Adrenal gland (tissue), 12 donors: ENCODE data around the gene ANKMY1. TPM values are rescaled to one million over a fixed set of nuclear protein-coding genes. Genes with fewer than 3 reads are reported as not detected.

Source experiments
- DNase-seq, 7 donors: peaks; one replicate each; pipeline ENCODE4 v3.0.0-alpha.2; 2019 to 2020
- H3K27ac ChIP-seq, 5 donors: fragments of 200-600 bp; sonication (generic) in 4 of 5; 1 replicate in 3 of 5; 2 replicates in 2 of 5; pipeline versions ENCODE4 v1.5.1 to v1.8.0; 2016 to 2020; ENCODE audit warnings: mild to moderate bottlenecking in 1 of 5
- H3K27me3 ChIP-seq: fragments of 200-600 bp; 2 replicates; pipeline ENCODE4 v1.8.0; 2021
- H3K36me3 ChIP-seq, 2 donors: fragments of 200-600 bp; replicated peaks in 1 of 2; 1 replicate in 1 of 2; 2 replicates in 1 of 2; pipeline versions ENCODE4 v1.5.1 to v1.8.0; 2018 to 2022
- H3K4me1 ChIP-seq, 2 donors: fragments of 200-600 bp; replicated peaks in 1 of 2; 1 replicate in 1 of 2; 2 replicates in 1 of 2; pipeline versions ENCODE4 v1.5.1 to v1.8.0; 2018 to 2021
- H3K4me3 ChIP-seq, 4 donors: fragments of 200-600 bp; sonication (generic) in 3 of 4; one replicate each; pipeline ENCODE4 v1.5.1; 2016 to 2018
- H3K9me3 ChIP-seq, 3 donors: fragments of 200-600 bp; sonication (generic) in 1 of 3; replicated peaks in 1 of 3; 1 replicate in 2 of 3; 2 replicates in 1 of 3; pipeline versions ENCODE4 v1.5.1 to v1.8.0; 2016 to 2021
- POLR2A ChIP-seq, 2 donors: fragments of 450-650 bp; IDR thresholded peaks; one replicate each; pipeline ENCODE4 v1.6.1; 2017; ENCODE audit warnings: antibody characterized with exemption in 2 of 2, mild to moderate bottlenecking in 2 of 2, moderate library complexity in 1 of 2
- WGBS, 4 donors: extraction: QIAGEN DNeasy Blood & Tissue Kit in 2 of 4; methylation state at CpG; one replicate each; pipeline versions ENCODE4 v1.1.5 to v1.1.7; 2013 to 2017; 5-methylcytosine and 5-hydroxymethylcytosine counted together
- intact Hi-C, 2 donors: fragments of 100-400 bp; cut with DNase I; formaldehyde crosslinking; loops; one replicate each; pipeline versions ENCODE4 v1.14.1 to v1.15.0; 2022 to 2023
- polyA plus RNA-seq, 3 donors: library from polyadenylated mRNA; stranded (reverse); fragments of 200-250 nt in 2 of 3; fragments of 350-450 nt in 1 of 3; fragmentation: Illumina TruSeq in 1 of 3; extraction: RNeasy Lipid Tissue Mini Kit (QIAGEN cat#74804) in 1 of 3; gene quantifications; one replicate each; pipeline ENCODE4 v1.2.3, GENCODE V29; 2013 to 2014
- total RNA-seq, 9 donors: library from RNA; depleted of rRNA in 4 of 9; stranded (reverse); fragments of >200 nt in 4 of 9; fragments of 120-200 nt in 1 of 9; fragmentation: NEBNext Ultra II Directional in 1 of 9; extraction: Animal tissue kit (Norgen Biotek cat#: 25700) in 1 of 9; gene quantifications; one replicate each; pipeline versions ENCODE4 v1.1.0 to v1.2.4, GENCODE V29; 2013 to 2023
- TF ChIP-seq, protein P1 (sequence below), 6 experiments: fragments of 450-650 bp in 4 of 6; fragments of 200-600 bp in 2 of 6; sonication (generic) in 1 of 6; IDR thresholded peaks; 1 replicate in 5 of 6; 2 replicates in 1 of 6; pipeline versions ENCODE4 v1.5.1 to v1.8.0; 2016 to 2021; ENCODE audit warnings: antibody characterized with exemption in 6 of 6, mild to moderate bottlenecking in 2 of 6, moderate library complexity in 1 of 6
- donor health status: healthy with polysubstance abuse.
- donor health status: Bipolar disorder and iron deficiency.
- donor health status: DM: yes; HTN: yes; CAD: no.
- donor health status: DM: no; HTN: no; CAD: no.
- donor health status: DM: no; HTN: no; CAD: no.
- donor health status: DM: yes; HTN: yes; CAD: no.

ANKMY1 gene
- total and polyA plus RNA-seq, 12 donors, result 7.2 to 31.7 (median 12.0) TPM

DNA sequence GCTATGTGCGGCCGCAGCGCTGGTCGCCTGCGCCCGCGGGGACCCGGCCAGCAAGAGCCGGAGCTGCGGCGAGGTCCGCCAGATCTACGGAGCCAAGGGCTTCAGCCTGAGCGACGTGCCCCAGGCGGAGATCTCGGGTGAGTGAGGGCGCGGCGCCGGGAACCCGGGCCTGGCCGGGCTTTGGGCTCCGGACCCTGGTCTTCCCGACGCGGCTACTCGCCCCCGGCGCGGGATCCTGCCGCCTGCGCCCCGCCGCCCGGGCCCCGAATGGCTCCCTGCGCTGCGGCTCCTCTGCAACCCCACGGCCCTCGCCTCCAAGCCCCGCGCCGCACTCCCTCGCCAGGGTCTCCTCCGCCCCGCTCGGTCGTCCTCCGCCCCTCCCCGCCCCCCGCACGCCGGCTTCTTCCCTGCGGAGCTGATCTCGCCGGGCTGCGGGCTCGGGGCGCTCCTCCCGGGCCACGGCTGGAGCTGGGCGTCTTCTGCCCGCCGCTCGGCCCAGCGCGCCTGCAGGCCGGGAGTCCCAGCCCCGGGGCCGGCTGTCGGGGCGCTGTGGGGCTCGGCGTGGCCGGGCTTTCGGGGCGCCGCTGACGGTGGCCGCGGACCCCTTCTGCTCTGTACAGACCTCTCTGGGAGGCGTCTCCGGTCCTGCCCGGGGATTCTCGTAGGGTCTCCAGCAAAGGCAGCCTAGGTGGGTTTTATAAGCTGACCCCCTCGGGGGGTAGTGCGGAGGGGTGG is 121.7 kb downstream of the ANKMY1 start:
- peak overlapping the region; percentile 79 to 100 (median 91) for H3K27ac ChIP-seq
- no peaks in the 10 kb centered on the region for H3K27me3 ChIP-seq
- TF ChIP-seq, protein P1, sequence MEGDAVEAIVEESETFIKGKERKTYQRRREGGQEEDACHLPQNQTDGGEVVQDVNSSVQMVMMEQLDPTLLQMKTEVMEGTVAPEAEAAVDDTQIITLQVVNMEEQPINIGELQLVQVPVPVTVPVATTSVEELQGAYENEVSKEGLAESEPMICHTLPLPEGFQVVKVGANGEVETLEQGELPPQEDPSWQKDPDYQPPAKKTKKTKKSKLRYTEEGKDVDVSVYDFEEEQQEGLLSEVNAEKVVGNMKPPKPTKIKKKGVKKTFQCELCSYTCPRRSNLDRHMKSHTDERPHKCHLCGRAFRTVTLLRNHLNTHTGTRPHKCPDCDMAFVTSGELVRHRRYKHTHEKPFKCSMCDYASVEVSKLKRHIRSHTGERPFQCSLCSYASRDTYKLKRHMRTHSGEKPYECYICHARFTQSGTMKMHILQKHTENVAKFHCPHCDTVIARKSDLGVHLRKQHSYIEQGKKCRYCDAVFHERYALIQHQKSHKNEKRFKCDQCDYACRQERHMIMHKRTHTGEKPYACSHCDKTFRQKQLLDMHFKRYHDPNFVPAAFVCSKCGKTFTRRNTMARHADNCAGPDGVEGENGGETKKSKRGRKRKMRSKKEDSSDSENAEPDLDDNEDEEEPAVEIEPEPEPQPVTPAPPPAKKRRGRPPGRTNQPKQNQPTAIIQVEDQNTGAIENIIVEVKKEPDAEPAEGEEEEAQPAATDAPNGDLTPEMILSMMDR (IDR thresholded peaks at IDR 0.05), result no peak
- peak in 1 of 2 donors; percentile 3 for TF ChIP-seq POLR2A (IDR thresholded peaks at IDR 0.05)
- peak in 5 of 7 donors; percentile 20 to 56 (median 41) for DNase-seq
- intact Hi-C loops, result loop anchor here in 1 of 2 donors (5.0 kb wide), 1 partner anchor 204 kb away; no protein-coding TSS in a partner anchor
- 0 to 1% (median 0%) methylated on average over 12 to 88 of the region's 88 CpGs; no CpG with 5 or more reads in 1 of the 4 donors for WGBS, 4 donors
- H3K4me3 ChIP-seq, result peak overlapping the region in 3 of 4 donors; percentile 15 to 96 (median 69)
- no peaks in the 10 kb centered on the region for H3K9me3 ChIP-seq
- peaks cover 33 to 37% of the 10 kb centered on the region in 2 donors for H3K4me1 ChIP-seq
- H3K36me3 ChIP-seq, result no peaks in the 10 kb centered on the region

DNA sequence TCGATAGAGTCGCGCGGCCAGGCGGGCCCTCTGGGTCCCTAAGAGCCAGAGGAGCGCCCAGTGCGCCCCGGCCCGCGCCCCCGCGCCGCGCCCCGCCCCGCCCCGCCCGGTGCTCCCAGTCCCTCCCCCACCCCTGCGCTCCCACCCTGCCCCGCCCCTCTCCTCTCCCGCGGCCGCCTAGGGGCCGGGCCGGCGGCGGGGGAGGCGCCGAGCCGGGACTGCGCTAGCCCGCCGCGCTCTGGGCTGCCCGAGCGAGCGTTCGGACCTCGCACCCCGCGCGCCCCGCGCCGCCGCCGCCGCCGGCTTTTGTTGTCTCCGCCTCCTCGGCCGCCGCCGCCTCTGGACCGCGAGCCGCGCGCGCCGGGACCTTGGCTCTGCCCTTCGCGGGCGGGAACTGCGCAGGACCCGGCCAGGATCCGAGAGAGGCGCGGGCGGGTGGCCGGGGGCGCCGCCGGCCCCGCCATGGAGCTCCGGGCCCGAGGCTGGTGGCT is 122.3 kb downstream of the ANKMY1 start, which contains the start of gene GPC1:
TSS of gene GPC1 (plus strand) at position 207 of the 491 bp plus-strand sequence. CDS start at position 463, 256 bp downstream.
- DNase-seq, result peak; percentile 72 to 83 (median 80)
- 0% methylated on average over 49 to 77 of the region's 77 CpGs; no CpG with 5 or more reads in 2 of the 4 donors for WGBS, 4 donors
- Histone ChIP-seq H3K36me3 (no peaks in the 10 kb centered on the region), H3K4me3 (peak within 1 kb of the TSS in 3 of 4 donors; percentile 15 to 96 (median 69)), H3K27me3 (no peaks in the 10 kb centered on the region), H3K9me3 (no peaks in the 10 kb centered on the region), H3K4me1 (peaks cover 33 to 37% of the 10 kb centered on the region in 2 donors), H3K27ac (peak within 1 kb of the TSS; percentile 79 to 100 (median 91))
- intact Hi-C loops, result loop anchor here in 1 of 2 donors (5.0 kb wide), 1 partner anchor 203 kb away; no protein-coding TSS in a partner anchor
- TF ChIP-seq, protein P1 (IDR thresholded peaks at IDR 0.05), result peak in 1 of 6 experiments; percentile 14
- TF ChIP-seq POLR2A (IDR thresholded peaks at IDR 0.05), result peak; percentile 58 to 83

DNA sequence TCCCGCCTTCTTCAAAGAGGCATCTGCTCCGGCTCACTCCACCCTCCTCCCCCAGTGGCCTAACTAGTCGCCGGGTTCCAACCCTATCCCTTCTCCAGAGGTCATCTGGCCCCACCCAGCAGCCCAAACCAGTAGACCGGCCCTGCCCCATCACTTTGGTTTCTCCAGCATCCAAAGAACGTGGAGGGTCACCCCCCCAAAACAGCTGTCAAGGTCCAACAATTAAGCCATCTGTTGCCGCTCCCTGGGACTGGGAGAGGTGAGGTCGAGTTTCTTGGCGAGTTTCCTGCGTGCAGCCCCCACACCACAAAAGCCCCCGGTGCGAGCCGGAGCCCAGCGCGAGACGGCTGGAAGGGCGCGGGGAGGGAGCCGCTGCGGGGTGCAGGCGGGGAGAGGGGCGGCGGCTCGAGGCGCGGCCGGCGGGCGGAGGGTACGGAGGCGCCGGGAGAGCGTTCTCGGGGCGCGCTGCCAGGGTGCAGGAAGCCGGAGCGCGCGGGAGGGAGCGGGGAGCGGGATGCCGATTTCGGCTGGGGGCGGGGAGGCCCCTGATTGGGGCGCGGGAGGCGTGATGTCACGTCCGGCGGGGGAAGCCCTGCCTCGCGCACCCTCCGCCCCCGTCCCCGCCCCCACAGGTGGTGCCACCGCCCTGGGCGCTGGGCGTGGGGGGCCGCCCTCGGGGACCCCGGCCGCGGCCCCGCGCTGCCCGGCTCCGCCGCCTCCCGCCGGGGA is 122.9 kb downstream of the ANKMY1 start:
- Histone ChIP-seq H3K9me3 (no peaks in the 10 kb centered on the region), H3K27me3 (no peaks in the 10 kb centered on the region), H3K27ac (peak overlapping the region; percentile 29 to 100 (median 87)), H3K4me3 (peak overlapping the region in 3 of 4 donors; percentile 10 to 96 (median 44)), H3K4me1 (peaks cover 33 to 37% of the 10 kb centered on the region in 2 donors), H3K36me3 (no peaks in the 10 kb centered on the region)
- peak; percentile 94 to 97 (median 95) for DNase-seq
- WGBS, 4 donors, result 2 to 10% (median 3%) methylated on average over 6 to 71 of the region's 71 CpGs
- intact Hi-C loops, result loop anchor here (5.0 kb wide), 2 partner anchors 48 to 203 kb away; no protein-coding TSS in a partner anchor
- TF ChIP-seq, protein P1 (IDR thresholded peaks at IDR 0.05), result no peak
- peak in 1 of 2 donors; percentile 43 for TF ChIP-seq POLR2A (IDR thresholded peaks at IDR 0.05)
